Measurements from ENCODE around the gene EVL.

Gene EVL

GRCh38 chr14:100108840-100109593 lies 43.8 kb downstream of the EVL start:
- DNase-seq (ENCODE audit: low read depth in 2 of 2) = no peak

GRCh38 chr14:100109594-100109955 lies 44.4 kb downstream of the EVL start:
- DNase-seq (ENCODE audit: low read depth in 2 of 2) = no peak

- DNase-seq (ENCODE audit: low read depth in 2 of 2) = no peak
Measured at GRCh38 chr14:100110816-100111215, 45.6 kb downstream of the EVL start.

- DNase-seq (ENCODE audit: low read depth in 2 of 2) = no peak
Measured at GRCh38 chr14:100111931-100112704, 46.9 kb downstream of the EVL start.

- DNase-seq (ENCODE audit: low read depth in 2 of 2) = no peak
Measured at GRCh38 chr14:100114109-100114765, 49.0 kb downstream of the EVL start.

GRCh38 chr14:100115236-100115635 lies 50.0 kb downstream of the EVL start:
- no peak for DNase-seq (ENCODE audit: low read depth in 2 of 2)

- DNase-seq (ENCODE audit: low read depth in 2 of 2) = no peak
Measured at GRCh38 chr14:100115726-100116125, 50.5 kb downstream of the EVL start.

- no peak for DNase-seq (ENCODE audit: low read depth in 2 of 2)
Measured at GRCh38 chr14:100116134-100116533, 50.9 kb downstream of the EVL start.

GRCh38 chr14:100117026-100117425 lies 51.8 kb downstream of the EVL start:
- no peak for DNase-seq (ENCODE audit: low read depth in 2 of 2)

GRCh38 chr14:100117633-100118395 lies 52.6 kb downstream of the EVL start:
- no peak for DNase-seq (ENCODE audit: low read depth in 2 of 2)

- DNase-seq (ENCODE audit: low read depth in 2 of 2) = no peak
Measured at GRCh38 chr14:100118396-100119011, 53.3 kb downstream of the EVL start.

GRCh38 chr14:100119251-100119650 lies 54.0 kb downstream of the EVL start:
- no peak for DNase-seq (ENCODE audit: low read depth in 2 of 2)

GRCh38 chr14:100120522-100121269 lies 55.5 kb downstream of the EVL start:
- no peak for DNase-seq (ENCODE audit: low read depth in 2 of 2)

- no peak for DNase-seq (ENCODE audit: low read depth in 2 of 2)
Measured at GRCh38 chr14:100121643-100122480, 56.6 kb downstream of the EVL start.

- no peak for DNase-seq (ENCODE audit: low read depth in 2 of 2)
Measured at GRCh38 chr14:100122481-100123223, 57.4 kb downstream of the EVL start.

GRCh38 chr14:100123618-100124017 lies 58.4 kb downstream of the EVL start:
- no peak for DNase-seq (ENCODE audit: low read depth in 2 of 2)

GRCh38 chr14:100124551-100125088 lies 59.4 kb downstream of the EVL start:
- DNase-seq (ENCODE audit: low read depth in 2 of 2) = no peak

- no peak for DNase-seq (ENCODE audit: low read depth in 2 of 2)
Measured at GRCh38 chr14:100126401-100126800, 61.2 kb downstream of the EVL start.

Measured in stimulated activated CD4-positive, alpha-beta T cell treated with anti-CD3 and anti-CD28 coated beads, Interleukin-4, amount 100 ng/mL, for 48 hours (primary cell).